Measurements from ENCODE around the gene COL9A1. TPM values are rescaled to one million over a fixed set of nuclear protein-coding genes. Genes with fewer than 3 reads are reported as not detected.

Gene COL9A1
- polyA plus RNA-seq, 1 of the 3 experiments (the other 2 are of a cell fraction), result 0.05 TPM

- H4K20me1 ChIP-seq (ENCODE audit: insufficient read depth), result no peaks in the 10 kb centered on the region
- H3K27me3 ChIP-seq (ENCODE audit: insufficient read depth), result no peaks in the 10 kb centered on the region
- no peaks in the 10 kb centered on the region for H3K9me2 ChIP-seq
- H2AFZ ChIP-seq (ENCODE audit: low read depth), result no peak overlapping the region
- no peak for DNase-seq
- POLR2A ChIA-PET, result no interaction called here
- no peak overlapping the region for H3K4me3 ChIP-seq (ENCODE audit: low read depth in 2 of 2, low read length in 1 of 2)
- H3F3A ChIP-seq (replicated peaks; ENCODE audit: insufficient read depth), result no peaks in the 10 kb centered on the region
- no peaks in the 10 kb centered on the region for H3K9me3 ChIP-seq
- H3K36me3 ChIP-seq (replicated peaks in 1 of 2; ENCODE audit: control insufficient read depth in 1 of 2, insufficient read depth in 2 of 2, low read length in 1 of 2), result no peaks in the 10 kb centered on the region
- H3K9ac ChIP-seq, result no peak overlapping the region
- no peaks in the 10 kb centered on the region; a peak in 1 of 4 replicates for H3K4me1 ChIP-seq (ENCODE audit: control insufficient read depth in 1 of 2, insufficient read depth in 2 of 2, low read depth in 1 of 2, low read length in 1 of 2)
- CTCF ChIA-PET, result interaction anchor here (1.2 to 3.0 kb wide), 3 partner anchors 11 to 43 kb away, joined by 3 to 13 read pairs (median 4); no protein-coding TSS in a partner anchor
- H3K79me2 ChIP-seq (ENCODE audit: insufficient read depth), result no peaks in the 10 kb centered on the region
- TF ChIP-seq RXRA (IDR thresholded peaks at IDR 0.05; ENCODE audit: borderline replicate concordance, low read depth) (no peak), USF2 (IDR thresholded peaks at IDR 0.05; ENCODE audit: borderline replicate concordance, low read depth, low read length) (no peak), PBX3 (IDR thresholded peaks at IDR 0.05) (no peak), ZBTB33 (IDR thresholded peaks at IDR 0.05; ENCODE audit: borderline replicate concordance, low read depth) (no peak), ELF1 (IDR thresholded peaks at IDR 0.05) (no peak), FOXM1 (IDR thresholded peaks at IDR 0.05; ENCODE audit: low read depth) (no peak), POLR2AphosphoS5 (IDR thresholded peaks at IDR 0.05; ENCODE audit: low read depth, low read length) (no peak), RAD21 (IDR thresholded peaks at IDR 0.05; ENCODE audit: low read length) (no peak), RCOR1 (IDR thresholded peaks at IDR 0.05; ENCODE audit: low read length) (no peak), MXI1 (IDR thresholded peaks at IDR 0.05; ENCODE audit: low read depth, low read length) (no peak), EP300 (IDR thresholded peaks at IDR 0.05; ENCODE audit: borderline replicate concordance in 1 of 2, low read depth in 1 of 2, low read length in 1 of 2) (no peak), TCF12 (IDR thresholded peaks at IDR 0.05) (no peak), NFIC (IDR thresholded peaks at IDR 0.05; ENCODE audit: borderline replicate concordance) (no peak), NRF1 (IDR thresholded peaks at IDR 0.05; ENCODE audit: low read depth, low read length) (no peak), FOXJ3 (CRISPR knock-in tag; IDR thresholded peaks at IDR 0.05) (no peak)
- no peak overlapping the region for H3K4me2 ChIP-seq
- no peak overlapping the region for H3K27ac ChIP-seq (ENCODE audit: low read depth in 2 of 2, low read length in 1 of 2)
- 48% methylated on average over 2 of the region's 2 CpGs for WGBS (ENCODE audit: low lambda C conversion rate)
Measured at GRCh38 chr6:70272071-70272470, 30.8 kb downstream of the COL9A1 start.
